HEK293T (cell line): Measurements from ENCODE around the gene VRK1.

Experiments
- ARNT ChIP-seq: fragments of 450-650 bp; IDR thresholded peaks from 2 replicates; pipeline ENCODE4 v1.6.1; 2017; ENCODE audit warnings: mild to moderate bottlenecking
- BHLHE40 ChIP-seq: fragments of 450-650 bp; IDR thresholded peaks from 2 replicates; pipeline ENCODE4 v1.6.1; 2016; ENCODE audit warnings: mild to moderate bottlenecking, moderate library complexity, borderline replicate concordance
- CTBP1 ChIP-seq: fragments of 450-650 bp; IDR thresholded peaks from 2 replicates; pipeline ENCODE4 v1.6.1; 2016; ENCODE audit warnings: borderline replicate concordance
- ELF4 ChIP-seq: fragments of 450-650 bp; IDR thresholded peaks from 2 replicates; pipeline ENCODE4 v1.6.1; 2017; ENCODE audit warnings: antibody characterized with exemption
- FOXK2 ChIP-seq: fragments of 450-650 bp; IDR thresholded peaks from 2 replicates; pipeline ENCODE4 v1.6.1; 2016; ENCODE audit warnings: mild to moderate bottlenecking
- FOXM1 ChIP-seq: fragments of 450-650 bp; IDR thresholded peaks from 2 replicates; pipeline ENCODE4 v1.6.1; 2017; ENCODE audit warnings: mild to moderate bottlenecking, borderline replicate concordance
- HDGF ChIP-seq: fragments of 450-650 bp; IDR thresholded peaks from 2 replicates; pipeline ENCODE4 v1.6.1; 2017; ENCODE audit warnings: antibody characterized with exemption, borderline replicate concordance
- L3MBTL2 ChIP-seq: fragments of 450-650 bp; conservative IDR thresholded peaks from 2 replicates; pipeline ENCODE4 v1.6.1; 2016; ENCODE audit warnings: mild to moderate bottlenecking
- LEF1 ChIP-seq: fragments of 450-650 bp; IDR thresholded peaks from 2 replicates; pipeline ENCODE4 v1.6.1; 2017; ENCODE audit warnings: mild to moderate bottlenecking, borderline replicate concordance
- NFRKB ChIP-seq: fragments of 450-650 bp; IDR thresholded peaks from 2 replicates; pipeline ENCODE4 v1.6.1; 2016; ENCODE audit warnings: mild to moderate bottlenecking, moderate library complexity
- SP1 ChIP-seq: fragments of 450-650 bp; IDR thresholded peaks from 2 replicates; pipeline ENCODE4 v1.6.1; 2017
- SUZ12 ChIP-seq: fragments of 450-650 bp; IDR thresholded peaks from 2 replicates; pipeline ENCODE4 v1.6.1; 2016; ENCODE audit warnings: mild to moderate bottlenecking
- TARDBP ChIP-seq: fragments of 450-650 bp; IDR thresholded peaks from 2 replicates; pipeline ENCODE4 v1.6.1; 2016
- ZNF384 ChIP-seq: fragments of 450-650 bp; IDR thresholded peaks from 2 replicates; pipeline ENCODE4 v1.6.1; 2016

DNA sequence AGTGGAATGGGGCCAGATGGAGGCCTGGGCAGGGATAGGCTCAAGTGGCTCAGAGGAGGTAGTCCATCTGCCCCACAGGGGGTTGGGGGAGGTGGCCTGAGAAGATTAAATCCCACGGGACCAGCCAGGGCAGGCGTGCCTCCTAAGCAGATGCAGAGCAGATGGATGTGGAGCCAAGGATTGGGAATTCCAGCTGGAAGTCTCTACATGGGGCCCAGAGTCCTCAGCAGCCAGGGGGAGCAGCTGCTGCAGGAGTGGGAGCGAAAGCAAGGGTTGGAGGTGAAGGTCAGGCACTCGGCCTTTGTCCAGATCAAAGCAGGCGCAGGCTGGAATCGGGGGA, 42.4 kb upstream of the VRK1 start:
- TF ChIP-seq BHLHE40: no peak
- no peak for TF ChIP-seq FOXM1
- no peak for TF ChIP-seq L3MBTL2
- TF ChIP-seq HDGF: no peak
- TF ChIP-seq TARDBP: no peak
- no peak for TF ChIP-seq ZNF384
- TF ChIP-seq NFRKB: no peak
- TF ChIP-seq SUZ12: no peak
- no peak for TF ChIP-seq ELF4
- TF ChIP-seq SP1: no peak
- TF ChIP-seq CTBP1: no peak
- no peak for TF ChIP-seq LEF1
- TF ChIP-seq ARNT: no peak
- TF ChIP-seq FOXK2: no peak
